ENCODE data around the gene C16orf89. TPM values are rescaled to one million over a fixed set of nuclear protein-coding genes. Genes with fewer than 3 reads are reported as not detected.
A peak's percentile ranks its signal among the peaks of the same experiment; 100 is the strongest.

The C16orf89 gene
- total RNA-seq, 1 donor from 2014 or later: not detected

DNA sequence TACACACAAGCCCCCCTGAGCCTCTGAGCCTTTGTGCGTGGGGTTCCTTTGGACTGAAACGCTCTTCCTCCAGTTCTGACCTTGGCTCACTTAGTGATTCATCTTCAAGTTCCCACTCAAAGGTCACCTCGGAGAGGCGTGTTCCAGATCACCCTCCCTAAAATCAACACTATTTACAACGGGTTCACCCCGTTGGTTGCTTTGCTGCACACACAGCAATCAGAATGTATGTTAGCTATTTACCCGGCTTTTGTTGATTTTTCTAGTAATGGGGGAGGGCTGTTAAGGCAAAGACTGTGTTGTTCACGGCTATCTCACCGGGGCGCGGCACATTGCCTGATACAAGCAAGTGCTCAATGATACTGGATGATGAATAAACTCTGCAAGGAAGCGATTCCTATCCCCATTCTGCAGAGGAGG, 33.0 kb downstream of the C16orf89 start:
- Mint-ChIP-seq H3K4me1 (ENCODE audit: low read depth, unreplicated experiment) (peaks cover 9% of the 10 kb centered on the region), H3K36me3 (ENCODE audit: low read depth, unreplicated experiment) (peaks cover 14% of the 10 kb centered on the region), H3K4me3 (ENCODE audit: unreplicated experiment) (peak overlapping the region; percentile 85), H3K27ac (ENCODE audit: unreplicated experiment) (peak overlapping the region; percentile 48), H3K27me3 (ENCODE audit: low read depth, unreplicated experiment) (no peaks in the 10 kb centered on the region), H3K9me3 (ENCODE audit: unreplicated experiment) (no peaks in the 10 kb centered on the region)
- H3K36me3 ChIP-seq (ENCODE audit: insufficient read depth, low read length): no peaks in the 10 kb centered on the region
- H3K27me3 ChIP-seq (ENCODE audit: insufficient read depth, low read length): no peaks in the 10 kb centered on the region
- peaks cover 19% of the 10 kb centered on the region for H3K4me1 ChIP-seq (ENCODE audit: insufficient read depth, low read length)
- peak overlapping the region; percentile 83 for H3K4me3 ChIP-seq (ENCODE audit: insufficient read depth, low read depth, low read length)
- no peaks in the 10 kb centered on the region for H3K79me2 ChIP-seq (ENCODE audit: insufficient read depth, low read length)
- peak overlapping the region; percentile 89 for H3K4me2 ChIP-seq (ENCODE audit: low read length)
- no peak overlapping the region for H3K27ac ChIP-seq (ENCODE audit: low read depth, low read length)
- FAIRE-seq: no peak
- DNase-seq (ENCODE audit: low read depth): no peak
- TF ChIP-seq, protein P1, sequence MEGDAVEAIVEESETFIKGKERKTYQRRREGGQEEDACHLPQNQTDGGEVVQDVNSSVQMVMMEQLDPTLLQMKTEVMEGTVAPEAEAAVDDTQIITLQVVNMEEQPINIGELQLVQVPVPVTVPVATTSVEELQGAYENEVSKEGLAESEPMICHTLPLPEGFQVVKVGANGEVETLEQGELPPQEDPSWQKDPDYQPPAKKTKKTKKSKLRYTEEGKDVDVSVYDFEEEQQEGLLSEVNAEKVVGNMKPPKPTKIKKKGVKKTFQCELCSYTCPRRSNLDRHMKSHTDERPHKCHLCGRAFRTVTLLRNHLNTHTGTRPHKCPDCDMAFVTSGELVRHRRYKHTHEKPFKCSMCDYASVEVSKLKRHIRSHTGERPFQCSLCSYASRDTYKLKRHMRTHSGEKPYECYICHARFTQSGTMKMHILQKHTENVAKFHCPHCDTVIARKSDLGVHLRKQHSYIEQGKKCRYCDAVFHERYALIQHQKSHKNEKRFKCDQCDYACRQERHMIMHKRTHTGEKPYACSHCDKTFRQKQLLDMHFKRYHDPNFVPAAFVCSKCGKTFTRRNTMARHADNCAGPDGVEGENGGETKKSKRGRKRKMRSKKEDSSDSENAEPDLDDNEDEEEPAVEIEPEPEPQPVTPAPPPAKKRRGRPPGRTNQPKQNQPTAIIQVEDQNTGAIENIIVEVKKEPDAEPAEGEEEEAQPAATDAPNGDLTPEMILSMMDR (IDR thresholded peaks at IDR 0.05; ENCODE audit: insufficient read depth, low read depth, low read length): no peak
- no peak for TF ChIP-seq EZH2 (IDR thresholded peaks at IDR 0.05; ENCODE audit: insufficient read depth, low read length)
- H4K20me1 ChIP-seq (ENCODE audit: insufficient read depth, low read length): no peaks in the 10 kb centered on the region
- H3K9ac ChIP-seq (ENCODE audit: low read length): peak overlapping the region; percentile 75
- no peaks in the 10 kb centered on the region for H3K9me3 ChIP-seq (ENCODE audit: insufficient read depth, low read depth, low read length)
- H2AFZ ChIP-seq (ENCODE audit: low read depth, low read length): peak overlapping the region; percentile 86

DNA sequence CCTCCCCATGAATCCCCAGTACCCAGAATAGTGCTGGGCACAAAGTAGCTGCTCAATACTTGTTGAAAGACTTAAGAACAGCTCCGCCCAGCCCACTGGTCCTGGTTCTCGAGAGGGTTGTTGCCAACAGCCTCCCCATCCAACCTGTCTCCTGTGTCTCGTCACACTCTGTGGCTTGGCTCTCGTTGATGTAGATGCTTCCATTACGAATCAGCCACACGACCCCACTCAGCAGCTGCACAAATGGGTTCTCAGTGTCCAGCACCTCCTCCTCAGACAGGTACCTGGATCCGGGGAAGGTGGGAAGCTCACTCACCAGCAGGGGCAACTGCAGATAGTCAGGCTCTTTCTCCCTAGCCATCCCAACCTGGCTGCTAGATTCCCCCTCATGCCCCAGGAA, 34.2 kb downstream of the C16orf89 start:
- Mint-ChIP-seq H3K27ac (ENCODE audit: unreplicated experiment) (no peak overlapping the region), H3K27me3 (ENCODE audit: low read depth, unreplicated experiment) (no peaks in the 10 kb centered on the region), H3K4me3 (ENCODE audit: unreplicated experiment) (no peak overlapping the region), H3K36me3 (ENCODE audit: low read depth, unreplicated experiment) (peaks cover 16% of the 10 kb centered on the region), H3K4me1 (ENCODE audit: low read depth, unreplicated experiment) (peaks cover 9% of the 10 kb centered on the region), H3K9me3 (ENCODE audit: unreplicated experiment) (no peaks in the 10 kb centered on the region)
- Histone ChIP-seq H3K4me2 (ENCODE audit: low read length) (no peak overlapping the region), H3K9ac (ENCODE audit: low read length) (no peak overlapping the region), H4K20me1 (ENCODE audit: insufficient read depth, low read length) (no peaks in the 10 kb centered on the region), H3K4me1 (ENCODE audit: insufficient read depth, low read length) (peaks cover 19% of the 10 kb centered on the region), H3K9me3 (ENCODE audit: insufficient read depth, low read depth, low read length) (no peaks in the 10 kb centered on the region), H3K27ac (ENCODE audit: low read depth, low read length) (no peak overlapping the region), H3K36me3 (ENCODE audit: insufficient read depth, low read length) (no peaks in the 10 kb centered on the region), H2AFZ (ENCODE audit: low read depth, low read length) (no peak overlapping the region), H3K27me3 (ENCODE audit: insufficient read depth, low read length) (no peaks in the 10 kb centered on the region), H3K79me2 (ENCODE audit: insufficient read depth, low read length) (no peaks in the 10 kb centered on the region), H3K4me3 (ENCODE audit: insufficient read depth, low read depth, low read length) (no peak overlapping the region)
- TF ChIP-seq, protein P1 (IDR thresholded peaks at IDR 0.05; ENCODE audit: insufficient read depth, low read depth, low read length): no peak
- no peak for TF ChIP-seq EZH2 (IDR thresholded peaks at IDR 0.05; ENCODE audit: insufficient read depth, low read length)
- FAIRE-seq (no peak), DNase-seq (ENCODE audit: low read depth) (no peak)

DNA sequence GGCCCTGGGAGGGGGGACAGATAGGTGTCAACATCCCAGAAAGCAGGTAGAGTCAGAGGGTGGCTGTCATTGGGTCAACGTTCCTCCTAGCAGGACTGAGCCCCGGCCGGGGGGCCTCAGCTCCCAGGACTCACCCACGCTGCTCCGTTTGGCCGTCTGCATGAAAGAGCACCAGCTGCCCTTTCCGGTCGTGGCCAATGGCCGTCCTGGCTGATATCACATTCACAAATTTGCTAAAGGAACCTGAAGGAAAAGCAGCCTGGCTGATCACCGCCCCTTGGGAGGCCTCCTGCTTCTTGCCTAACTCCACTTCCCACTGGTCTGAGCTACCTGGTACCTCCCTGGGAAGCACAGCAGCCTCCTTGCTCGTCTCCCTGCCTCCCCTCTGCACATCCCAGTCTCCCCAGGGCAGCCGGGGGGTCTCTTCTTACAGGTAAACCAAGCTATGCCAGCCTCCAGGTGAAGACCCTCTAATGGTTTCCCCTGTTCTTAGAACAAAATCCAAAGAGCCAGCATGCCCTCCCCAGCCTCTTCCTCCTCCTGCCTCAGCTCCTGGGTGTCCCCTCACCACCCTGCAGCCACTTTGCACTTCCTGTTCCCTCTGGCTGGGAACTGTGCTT, 35.4 kb downstream of the C16orf89 start:
- Histone ChIP-seq H3K27me3 (ENCODE audit: insufficient read depth, low read length) (no peaks in the 10 kb centered on the region), H3K9me3 (ENCODE audit: insufficient read depth, low read depth, low read length) (no peaks in the 10 kb centered on the region), H3K4me1 (ENCODE audit: insufficient read depth, low read length) (peaks cover 13% of the 10 kb centered on the region), H4K20me1 (ENCODE audit: insufficient read depth, low read length) (no peaks in the 10 kb centered on the region), H3K79me2 (ENCODE audit: insufficient read depth, low read length) (no peaks in the 10 kb centered on the region), H2AFZ (ENCODE audit: low read depth, low read length) (no peak overlapping the region), H3K27ac (ENCODE audit: low read depth, low read length) (no peak overlapping the region), H3K9ac (ENCODE audit: low read length) (no peak overlapping the region), H3K4me2 (ENCODE audit: low read length) (no peak overlapping the region), H3K4me3 (ENCODE audit: insufficient read depth, low read depth, low read length) (no peak overlapping the region), H3K36me3 (ENCODE audit: insufficient read depth, low read length) (no peaks in the 10 kb centered on the region)
- no peaks in the 10 kb centered on the region for H3K9me3 Mint-ChIP-seq (ENCODE audit: unreplicated experiment)
- peaks cover 16% of the 10 kb centered on the region for H3K36me3 Mint-ChIP-seq (ENCODE audit: low read depth, unreplicated experiment)
- H3K27me3 Mint-ChIP-seq (ENCODE audit: low read depth, unreplicated experiment): no peaks in the 10 kb centered on the region
- H3K4me1 Mint-ChIP-seq (ENCODE audit: low read depth, unreplicated experiment): peaks cover 7% of the 10 kb centered on the region
- no peak for FAIRE-seq
- no peak overlapping the region for H3K27ac Mint-ChIP-seq (ENCODE audit: unreplicated experiment)
- no peak overlapping the region for H3K4me3 Mint-ChIP-seq (ENCODE audit: unreplicated experiment)
- DNase-seq (ENCODE audit: low read depth): no peak
- TF ChIP-seq EZH2 (IDR thresholded peaks at IDR 0.05; ENCODE audit: insufficient read depth, low read length): no peak
- TF ChIP-seq, protein P1 (IDR thresholded peaks at IDR 0.05; ENCODE audit: insufficient read depth, low read depth, low read length): no peak
